B cell (primary cell): ENCODE data around the gene LRP1. TPM values are rescaled to one million over a fixed set of nuclear protein-coding genes. Genes with fewer than 3 reads are reported as not detected.

ENCODE experiments used
- ATAC-seq: fragments of 200-7000 bp; cut with Tn5 transposase; one replicate; pipeline ENCODE4 v1.10.0; 2021; ENCODE audit warnings: low read depth, mild to moderate bottlenecking, moderate number of reproducible peaks, moderate library complexity
- CTCF ChIA-PET: fragments of 350-600 bp; sonication (Branson Sonifier 250); formaldehyde crosslinking; loops from one replicate; lab custom pipeline; 2021; ENCODE audit warnings: antibody characterized with exemption, inconsistent platforms; lab: Charles Lee
- POLR2A ChIA-PET: fragments of 350-600 bp; sonication (Branson Sonifier 250); formaldehyde crosslinking; loops from one replicate; lab custom pipeline; 2021; ENCODE audit warnings: antibody characterized with exemption; lab: Charles Lee
- DNase-seq: peaks from one replicate; pipeline ENCODE4 v3.0.0; 2013
- H2AFZ ChIP-seq: 2 replicates; pipeline ENCODE4 v1.6.1; 2012; ENCODE audit warnings: mild to moderate bottlenecking, low read depth, low read length; ENCODE audit not compliant: insufficient read depth, poor library complexity, severe bottlenecking
- H3K27ac ChIP-seq, 2 donors: 1 replicate in 1 of 2; 2 replicates in 1 of 2; pipeline ENCODE4 v1.5.1; 2012 to 2013; ENCODE audit warnings: low read length in 2 of 2, mild to moderate bottlenecking in 2 of 2, moderate library complexity in 1 of 2
- H3K27me3 ChIP-seq, 4 experiments: fragments of 200-600 bp in 1 of 4; sonication (generic) in 1 of 4; replicated peaks in 1 of 4; 1 replicate in 2 of 4; 2 replicates in 2 of 4; pipeline versions ENCODE4 v1.6.1 to v1.7.0; 2013 to 2016; ENCODE audit warnings: low read length in 3 of 4, mild to moderate bottlenecking in 2 of 4, mixed read lengths in 1 of 4, moderate library complexity in 1 of 4; ENCODE audit not compliant: insufficient read depth in 4 of 4, control insufficient read depth in 3 of 4; ENCODE audit errors: control extremely low read depth in 1 of 4
- H3K36me3 ChIP-seq, 2 experiments: replicated peaks in 1 of 2; 1 replicate in 1 of 2; 2 replicates in 1 of 2; pipeline versions ENCODE4 v1.6.1 to v1.7.1; 2013; ENCODE audit warnings: low read length in 1 of 2; ENCODE audit not compliant: insufficient read depth in 2 of 2, control insufficient read depth in 1 of 2; ENCODE audit errors: control extremely low read depth in 1 of 2, extremely low read depth in 1 of 2
- H3K4me1 ChIP-seq, 2 donors: fragments of 200-600 bp in 1 of 2; sonication (generic) in 1 of 2; 1 replicate in 1 of 2; 2 replicates in 1 of 2; pipeline versions ENCODE4 v1.5.1 to v1.6.1; 2013 to 2017; ENCODE audit warnings: low read length in 2 of 2; ENCODE audit not compliant: control insufficient read depth in 2 of 2, insufficient read depth in 2 of 2
- H3K4me2 ChIP-seq: replicated peaks from 2 replicates; pipeline ENCODE3; 2012; ENCODE audit warnings: mild to moderate bottlenecking, low read depth, low read length; ENCODE audit not compliant: poor library complexity, severe bottlenecking
- H3K4me3 ChIP-seq, 5 experiments: fragments of 200-600 bp in 1 of 5; sonication (generic) in 1 of 5; 1 replicate in 3 of 5; 2 replicates in 2 of 5; pipeline versions ENCODE4 v1.5.1 to v1.7.0; 2011 to 2016; ENCODE audit warnings: low read length in 4 of 5, mild to moderate bottlenecking in 4 of 5, low read depth in 2 of 5, control low read depth in 1 of 5, moderate library complexity in 1 of 5; ENCODE audit not compliant: insufficient read depth in 1 of 5; ENCODE audit errors: control extremely low read depth in 1 of 5, extremely low read depth in 1 of 5
- H3K79me2 ChIP-seq: fragments of 200-600 bp; sonication (generic); one replicate; pipeline ENCODE4 v1.6.0; 2016; ENCODE audit warnings: low read length; ENCODE audit not compliant: control insufficient read depth, insufficient read depth
- H3K9ac ChIP-seq: fragments of 200-600 bp; sonication (generic); 2 replicates; pipeline ENCODE4 v1.6.1; 2017; ENCODE audit warnings: mild to moderate bottlenecking, low read length, moderate library complexity
- H3K9me3 ChIP-seq, 3 donors: one replicate each; pipeline versions ENCODE4 v1.6.1 to v1.7.1; 2013; ENCODE audit warnings: low read length in 2 of 3; ENCODE audit not compliant: control insufficient read depth in 2 of 3, insufficient read depth in 1 of 3; ENCODE audit errors: control extremely low read depth in 1 of 3
- H4K20me1 ChIP-seq: 2 replicates; pipeline ENCODE4 v1.6.0; 2012; ENCODE audit warnings: mild to moderate bottlenecking, low read length; ENCODE audit not compliant: insufficient read depth, control insufficient read depth, poor library complexity, severe bottlenecking
- H3K27ac Mint-ChIP-seq: one replicate; pipeline ENCODE4 v1.8.0; 2021; ENCODE audit warnings: mixed read lengths
- H3K27me3 Mint-ChIP-seq: one replicate; pipeline ENCODE4 v1.8.0; 2021; ENCODE audit warnings: mixed read lengths
- H3K4me1 Mint-ChIP-seq: one replicate; pipeline ENCODE4 v1.8.0; 2021; ENCODE audit warnings: mixed read lengths
- H3K4me3 Mint-ChIP-seq: one replicate; pipeline ENCODE4 v1.8.0; 2021; ENCODE audit warnings: mixed read lengths
- H3K9me3 Mint-ChIP-seq: one replicate; pipeline ENCODE4 v1.8.0; 2022; ENCODE audit warnings: mixed read lengths; ENCODE audit not compliant: insufficient read depth
- CTCF ChIP-seq: fragments of 200-600 bp; IDR thresholded peaks from one replicate; pipeline ENCODE4 v1.8.0; 2022; ENCODE audit warnings: antibody characterized with exemption, mild to moderate bottlenecking
- EZH2 ChIP-seq: IDR thresholded peaks from 2 replicates; pipeline ENCODE4 v1.6.1; 2012; ENCODE audit warnings: borderline replicate concordance, low read depth, mild to moderate bottlenecking, moderate library complexity, low read length; ENCODE audit not compliant: insufficient read depth, poor library complexity, severe bottlenecking
- WGBS: methylation state at CpG from one replicate; pipeline ENCODE4 v1.1.5; 2013; ENCODE audit warnings: missing lambda C conversion rate; ENCODE audit not compliant: insufficient coverage; 5-methylcytosine and 5-hydroxymethylcytosine counted together
- intact Hi-C: fragments of 100-400 bp; cut with micrococcal nuclease; formaldehyde crosslinking; loops from one replicate; pipeline ENCODE4 v1.10.0; 2022
- polyA plus RNA-seq: library from polyadenylated mRNA; depleted of rRNA; stranded (reverse); fragments of >200 nt; gene quantifications from 2 replicates; pipeline ENCODE4 v1.2.3, GENCODE V29; 2012
- total RNA-seq, 2 donors: library from RNA; stranded (reverse); fragments of 120-200 nt in 1 of 2; gene quantifications; 1 replicate in 1 of 2; 2 replicates in 1 of 2; pipeline versions ENCODE4 v1.2.3 to v1.2.4, GENCODE V29; 2013 to 2022

Gene LRP1
- total and polyA plus RNA-seq, 2 donors (not counting 1 experiment from before 2014, with no cell fraction given), result 2.0 to 4.1 TPM

GRCh38 chr12:57219205-57219992, 91.1 kb downstream of the LRP1 start:
- no peak overlapping the region for H3K9ac ChIP-seq
- ChIA-PET CTCF (interaction anchor here (1.2 to 8.8 kb wide), 2 partner anchors 17 to 95 kb away, joined by 4 to 838 read pairs; partner anchors contain the start of genes SHMT2 and STAC3), POLR2A (interaction anchor here (1.0 kb wide), 1 partner anchor 10 kb away, joined by 4 read pairs; the partner anchor contains the start of gene SHMT2)
- H2AFZ ChIP-seq, result no peak overlapping the region
- H3K27ac ChIP-seq, result no peak overlapping the region
- DNase-seq, result no peak
- H3K4me1 Mint-ChIP-seq, result peaks cover 72% of the 10 kb centered on the region
- no peak for TF ChIP-seq CTCF
- peak; percentile 34 for TF ChIP-seq EZH2
- H3K9me3 Mint-ChIP-seq, result no peaks in the 10 kb centered on the region
- no peak for ATAC-seq
- H3K4me1 ChIP-seq, result peaks cover 80 to 82% of the 10 kb centered on the region in 2 donors
- 62% methylated on average over 13 of the region's 14 CpGs for WGBS
- peaks cover 5% of the 10 kb centered on the region for H3K79me2 ChIP-seq
- no peak overlapping the region for H3K4me2 ChIP-seq
- peaks cover 0 to 93% (median 61%) of the 10 kb centered on the region in 4 experiments for H3K27me3 ChIP-seq
- H3K4me3 ChIP-seq, result no peak overlapping the region
- peaks cover 63% of the 10 kb centered on the region for H3K27me3 Mint-ChIP-seq
- H3K36me3 ChIP-seq, result no peaks in the 10 kb centered on the region
- H3K4me3 Mint-ChIP-seq, result no peak overlapping the region
- peaks cover 30% of the 10 kb centered on the region for H4K20me1 ChIP-seq
- intact Hi-C loops, result no loop called here
- no peak overlapping the region for H3K27ac Mint-ChIP-seq
- H3K9me3 ChIP-seq, result peaks cover 0 to 43% (median 0%) of the 10 kb centered on the region in 3 donors
